Left ventricle myocardium inferior (tissue), 1 donor: ENCODE results near the gene RIPOR2. TPM values are rescaled to one million over a fixed set of nuclear protein-coding genes. Genes with fewer than 3 reads are reported as not detected.

ENCODE experiments used
- DNase-seq: peaks from one replicate; pipeline ENCODE4 v3.0.0-alpha.2; 2020
- H3K27ac ChIP-seq: fragments of 200-600 bp; replicated peaks from 2 replicates; pipeline ENCODE4 v1.8.0; 2021
- H3K27me3 ChIP-seq: fragments of 200-600 bp; 2 replicates; pipeline ENCODE4 v1.8.0; 2021; ENCODE audit warnings: low read depth
- H3K36me3 ChIP-seq: fragments of 200-600 bp; 2 replicates; pipeline ENCODE4 v1.8.0; 2021
- H3K4me1 ChIP-seq: fragments of 200-600 bp; 2 replicates; pipeline ENCODE4 v1.8.0; 2021
- H3K4me3 ChIP-seq: fragments of 200-600 bp; 2 replicates; pipeline ENCODE4 v1.8.0; 2021; ENCODE audit warnings: mild to moderate bottlenecking, moderate library complexity
- H3K9me3 ChIP-seq: fragments of 200-600 bp; replicated peaks from 2 replicates; pipeline ENCODE4 v1.8.0; 2021
- CTCF ChIP-seq: fragments of 200-600 bp; IDR thresholded peaks from 2 replicates; pipeline ENCODE4 v1.8.0; 2021; ENCODE audit warnings: antibody characterized with exemption, mild to moderate bottlenecking, borderline replicate concordance
- intact Hi-C: fragments of 100-400 bp; cut with micrococcal nuclease; formaldehyde crosslinking; loops from one replicate; pipeline ENCODE4 v1.11.0; 2022
- total RNA-seq: library from RNA; stranded (reverse); fragmentation: NEBNext Ultra II Directional; extraction: Animal tissue kit (Norgen Biotek cat#: 25700); gene quantifications from one replicate; pipeline ENCODE4 v1.2.1, GENCODE V29; 2021
- donor health status: DM: no; HTN: yes; CAD: no; lungs with severe emphysema.

Gene RIPOR2
- total RNA-seq, 1 donor from 2014 or later: 3.1 TPM

DNA sequence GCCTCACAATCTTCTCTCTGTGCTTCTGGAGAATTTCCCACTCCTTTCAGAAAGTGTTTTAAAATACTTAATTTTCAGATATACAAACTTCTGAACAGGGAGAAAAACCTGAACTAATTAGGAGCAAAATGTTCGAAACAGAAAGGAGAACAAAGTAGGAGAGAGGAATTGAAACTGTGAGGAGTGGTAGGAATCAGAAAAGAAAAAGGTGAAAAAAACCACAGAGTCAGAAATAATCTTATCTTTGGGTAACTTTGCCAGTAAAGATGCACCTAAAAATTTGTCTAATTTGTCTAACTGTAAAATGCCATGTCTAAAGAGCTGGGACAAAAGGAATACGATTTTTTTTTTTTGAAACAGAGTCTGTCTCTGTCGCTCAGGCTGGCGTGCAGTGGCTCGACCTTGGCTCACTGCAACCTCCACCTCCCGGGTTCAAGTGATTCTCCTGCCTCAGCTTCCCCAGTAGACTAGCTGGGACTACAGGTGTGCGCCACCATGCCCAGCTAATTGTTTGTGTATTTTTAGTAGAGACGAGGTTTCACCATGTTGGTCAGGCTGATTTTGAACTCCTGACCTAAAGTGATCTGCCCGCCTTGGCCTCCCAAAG, 4.7 kb upstream of the RIPOR2 start:
- Histone ChIP-seq H3K9me3 (peaks cover 21% of the 10 kb centered on the region), H3K27me3 (no peaks in the 10 kb centered on the region), H3K36me3 (no peaks in the 10 kb centered on the region), H3K4me3 (no peak overlapping the region), H3K4me1 (no peaks in the 10 kb centered on the region), H3K27ac (no peak overlapping the region)
- DNase-seq: no peak
- TF ChIP-seq CTCF: no peak
- intact Hi-C loops: no loop called here

DNA sequence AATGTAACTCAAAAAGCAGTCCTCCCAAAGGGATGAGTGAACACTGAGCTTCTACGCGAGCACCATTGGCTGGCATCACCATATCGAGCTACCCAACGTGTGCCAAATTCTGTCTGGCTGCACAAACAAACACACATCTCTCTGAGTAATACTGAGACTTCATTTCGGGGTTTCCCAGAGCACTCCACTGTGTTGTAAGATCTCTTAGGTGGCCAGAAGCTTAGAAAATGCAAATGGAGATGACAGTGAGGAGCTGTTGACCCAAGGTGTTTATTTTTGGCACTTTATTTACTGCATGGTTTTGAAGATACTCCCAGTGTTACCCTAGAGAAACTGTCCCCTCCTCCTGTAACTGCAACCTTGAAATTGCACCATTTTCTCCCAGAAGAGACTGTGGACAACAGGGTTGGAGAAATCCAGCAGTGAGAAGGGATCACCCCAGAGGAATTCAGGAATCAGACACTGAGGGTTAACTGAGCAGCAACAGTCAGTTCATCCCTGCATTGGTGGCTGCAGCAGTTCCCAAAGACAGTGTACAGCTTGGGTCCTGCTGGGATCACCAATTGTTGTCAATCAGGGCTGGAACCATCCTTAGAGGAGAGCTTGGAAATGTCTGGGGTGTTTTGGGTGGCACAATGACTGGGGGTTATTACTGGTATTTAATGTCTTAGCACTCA, 1.0 kb upstream of the RIPOR2 start:
- H3K9me3 ChIP-seq: no peaks in the 10 kb centered on the region
- peaks cover 3% of the 10 kb centered on the region for H3K4me1 ChIP-seq
- no peaks in the 10 kb centered on the region for H3K27me3 ChIP-seq
- intact Hi-C loops: no loop called here
- no peak overlapping the region for H3K4me3 ChIP-seq
- no peaks in the 10 kb centered on the region for H3K36me3 ChIP-seq
- no peak for DNase-seq
- no peak overlapping the region for H3K27ac ChIP-seq
- no peak for TF ChIP-seq CTCF

- no peaks in the 10 kb centered on the region for H3K9me3 ChIP-seq
- no peak overlapping the region for H3K27ac ChIP-seq
- no peaks in the 10 kb centered on the region for H3K36me3 ChIP-seq
- intact Hi-C loops: no loop called here
- no peak for DNase-seq
- H3K4me1 ChIP-seq: peaks cover 31% of the 10 kb centered on the region
- peak; percentile 46 for TF ChIP-seq CTCF
- no peak overlapping the region for H3K4me3 ChIP-seq
- no peaks in the 10 kb centered on the region for H3K27me3 ChIP-seq
Measured at GRCh38 chr6:24933868-24934401, 1.8 kb downstream of the RIPOR2 start.

GRCh38 chr6:24933266-24933665, 2.5 kb downstream of the RIPOR2 start:
- no peak overlapping the region for H3K4me3 ChIP-seq
- H3K4me1 ChIP-seq: peaks cover 38% of the 10 kb centered on the region
- intact Hi-C loops: no loop called here
- no peaks in the 10 kb centered on the region for H3K9me3 ChIP-seq
- no peak for DNase-seq
- no peak overlapping the region for H3K27ac ChIP-seq
- no peak for TF ChIP-seq CTCF
- H3K36me3 ChIP-seq: no peaks in the 10 kb centered on the region
- no peaks in the 10 kb centered on the region for H3K27me3 ChIP-seq

- Histone ChIP-seq H3K27me3 (no peaks in the 10 kb centered on the region), H3K27ac (no peak overlapping the region), H3K36me3 (no peaks in the 10 kb centered on the region), H3K4me1 (peaks cover 42% of the 10 kb centered on the region), H3K4me3 (no peak overlapping the region), H3K9me3 (no peaks in the 10 kb centered on the region)
- intact Hi-C loops: no loop called here
- DNase-seq: no peak
- TF ChIP-seq CTCF: no peak
Measured at GRCh38 chr6:24932832-24933231, 2.9 kb downstream of the RIPOR2 start.
